Mesendoderm (in vitro differentiated cells): Measurements from ENCODE around the gene JAKMIP1.

ENCODE experiments used
- DNase-seq: peaks from one replicate; pipeline ENCODE4 v3.0.0; 2013
- H2AK5ac ChIP-seq: 2 replicates; pipeline ENCODE4 v1.6.1; 2013; ENCODE audit warnings: low read length, inconsistent platforms
- H2BK120ac ChIP-seq: 2 replicates; pipeline ENCODE4 v1.6.1; 2013; ENCODE audit warnings: low read depth, mild to moderate bottlenecking, low read length, moderate library complexity, mixed read lengths
- H2BK15ac ChIP-seq: replicated peaks from 2 replicates; pipeline ENCODE4 v1.6.1; 2013; ENCODE audit warnings: low read depth, mild to moderate bottlenecking, moderate library complexity
- H2BK5ac ChIP-seq: 2 replicates; pipeline ENCODE4 v1.6.1; 2013; ENCODE audit warnings: low read length, inconsistent platforms
- H3K18ac ChIP-seq: 2 replicates; pipeline ENCODE4 v1.6.1; 2013; ENCODE audit warnings: mild to moderate bottlenecking, low read length, mixed read lengths
- H3K23ac ChIP-seq: one replicate; pipeline ENCODE4 v1.6.1; 2013; ENCODE audit warnings: low read length
- H3K27ac ChIP-seq: 2 replicates; pipeline ENCODE4 v1.5.1; 2013; ENCODE audit warnings: low read depth, mild to moderate bottlenecking, inconsistent platforms, low read length, moderate library complexity
- H3K27me3 ChIP-seq: 2 replicates; pipeline ENCODE4 v1.6.1; 2013; ENCODE audit warnings: low read length, control low read depth, mild to moderate bottlenecking, inconsistent platforms; ENCODE audit not compliant: insufficient read depth, poor library complexity
- H3K36me3 ChIP-seq: 2 replicates; pipeline ENCODE4 v1.6.1; 2013; ENCODE audit warnings: low read length, inconsistent platforms; ENCODE audit not compliant: control insufficient read depth, insufficient read depth
- H3K4ac ChIP-seq: one replicate; pipeline ENCODE4 v1.6.1; 2013; ENCODE audit warnings: low read depth, mild to moderate bottlenecking, low read length, moderate library complexity
- H3K4me1 ChIP-seq: 2 replicates; pipeline ENCODE4 v1.6.1; 2013; ENCODE audit warnings: low read depth, low read length, inconsistent platforms; ENCODE audit not compliant: control insufficient read depth
- H3K4me2 ChIP-seq: 2 replicates; pipeline ENCODE4 v1.6.1; 2013; ENCODE audit warnings: low read length
- H3K4me3 ChIP-seq: 2 replicates; pipeline ENCODE4 v1.5.1; 2013; ENCODE audit warnings: mild to moderate bottlenecking, low read length
- H3K56ac ChIP-seq: one replicate; pipeline ENCODE4 v1.6.1; 2013; ENCODE audit warnings: low read length
- H3K79me1 ChIP-seq: 2 replicates; pipeline ENCODE4 v1.6.1; 2013; ENCODE audit warnings: low read length, inconsistent platforms
- H3K79me2 ChIP-seq: 2 replicates; pipeline ENCODE4 v1.6.1; 2013; ENCODE audit warnings: mild to moderate bottlenecking, low read length; ENCODE audit not compliant: control insufficient read depth, insufficient read depth
- H3K9ac ChIP-seq: 2 replicates; pipeline ENCODE4 v1.6.1; 2013; ENCODE audit warnings: low read length, inconsistent platforms
- H4K5ac ChIP-seq: one replicate; pipeline ENCODE4 v1.6.1; 2013; ENCODE audit warnings: low read length
- H4K8ac ChIP-seq: one replicate; pipeline ENCODE4 v1.6.1; 2013; ENCODE audit warnings: low read depth, mild to moderate bottlenecking, control low read depth, low read length, moderate library complexity
- WGBS: extraction: QIAGEN DNeasy Blood & Tissue Kit; methylation state at CpG from one replicate; pipeline ENCODE4 v1.1.7; 2013; ENCODE audit warnings: low lambda C conversion rate, missing lambda C conversion rate; ENCODE audit not compliant: insufficient coverage; ENCODE audit errors: extremely low coverage; 5-methylcytosine and 5-hydroxymethylcytosine counted together

Gene JAKMIP1

GRCh38 chr4:6113641-6114040 lies 86.7 kb downstream of the JAKMIP1 start:
- Histone ChIP-seq H3K56ac (no peak overlapping the region), H3K4me1 (peaks cover 12% of the 10 kb centered on the region), H2AK5ac (peak overlapping the region; percentile 24), H3K79me1 (no peaks in the 10 kb centered on the region), H3K18ac (no peak overlapping the region), H3K4me2 (no peak overlapping the region), H3K4me3 (no peak overlapping the region), H2BK120ac (no peak overlapping the region), H4K5ac (no peak overlapping the region), H2BK15ac (no peak overlapping the region), H3K23ac (no peak overlapping the region), H2BK5ac (no peak overlapping the region), H3K79me2 (no peaks in the 10 kb centered on the region), H3K27me3 (no peaks in the 10 kb centered on the region), H4K8ac (no peak overlapping the region), H3K9ac (no peak overlapping the region), H3K36me3 (no peaks in the 10 kb centered on the region), H3K27ac (no peak overlapping the region), H3K4ac (peak overlapping the region; percentile 39)
- no CpG with 5 or more reads among the region's 12 CpGs for WGBS
- no peak for DNase-seq

GRCh38 chr4:6112606-6113290 lies 87.6 kb downstream of the JAKMIP1 start:
- peak overlapping the region; percentile 20 for H2AK5ac ChIP-seq
- no peak overlapping the region for H3K9ac ChIP-seq
- H3K4ac ChIP-seq, result no peak overlapping the region
- no peaks in the 10 kb centered on the region for H3K79me1 ChIP-seq
- H3K4me1 ChIP-seq, result peaks cover 9% of the 10 kb centered on the region
- H3K36me3 ChIP-seq, result no peaks in the 10 kb centered on the region
- H4K5ac ChIP-seq, result no peak overlapping the region
- WGBS, result no CpG with 5 or more reads among the region's 26 CpGs
- no peak overlapping the region for H3K4me2 ChIP-seq
- no peak overlapping the region for H3K18ac ChIP-seq
- no peak overlapping the region for H3K27ac ChIP-seq
- H3K27me3 ChIP-seq, result no peaks in the 10 kb centered on the region
- H2BK120ac ChIP-seq, result no peak overlapping the region
- H3K4me3 ChIP-seq, result no peak overlapping the region
- H2BK5ac ChIP-seq, result no peak overlapping the region
- no peak overlapping the region for H2BK15ac ChIP-seq
- H4K8ac ChIP-seq, result no peak overlapping the region
- H3K79me2 ChIP-seq, result no peaks in the 10 kb centered on the region
- DNase-seq, result no peak
- H3K23ac ChIP-seq, result no peak overlapping the region
- H3K56ac ChIP-seq, result no peak overlapping the region

GRCh38 chr4:6111354-6111960 lies 88.9 kb downstream of the JAKMIP1 start:
- Histone ChIP-seq H2BK15ac (no peak overlapping the region), H3K23ac (no peak overlapping the region)

GRCh38 chr4:6110681-6111353 lies 89.5 kb downstream of the JAKMIP1 start:
- Histone ChIP-seq H2BK15ac (no peak overlapping the region), H2BK5ac (no peak overlapping the region), H3K4me3 (no peak overlapping the region), H3K4me1 (no peaks in the 10 kb centered on the region), H3K27ac (no peak overlapping the region), H4K5ac (no peak overlapping the region), H3K23ac (no peak overlapping the region), H3K4ac (no peak overlapping the region), H3K36me3 (no peaks in the 10 kb centered on the region), H2BK120ac (no peak overlapping the region), H3K4me2 (no peak overlapping the region), H3K18ac (no peak overlapping the region), H3K79me1 (no peaks in the 10 kb centered on the region), H3K27me3 (no peaks in the 10 kb centered on the region), H3K9ac (no peak overlapping the region), H4K8ac (no peak overlapping the region), H2AK5ac (peak overlapping the region; percentile 92), H3K56ac (no peak overlapping the region), H3K79me2 (no peaks in the 10 kb centered on the region)
- DNase-seq, result no peak
- WGBS, result no CpG with 5 or more reads among the region's 8 CpGs

More at GRCh38 chr4:6111354-6111960, 88.9 kb downstream of the JAKMIP1 start:
- peak overlapping the region; percentile 50 for H3K4ac ChIP-seq
- no peaks in the 10 kb centered on the region for H3K27me3 ChIP-seq
- no CpG with 5 or more reads among the region's 7 CpGs for WGBS
- peak overlapping the region; percentile 4 for H3K56ac ChIP-seq
- no peak overlapping the region for H2BK120ac ChIP-seq
- no peak overlapping the region for H4K8ac ChIP-seq
- H3K36me3 ChIP-seq, result no peaks in the 10 kb centered on the region
- no peak overlapping the region for H3K4me3 ChIP-seq
- peaks cover 3% of the 10 kb centered on the region for H3K4me1 ChIP-seq
- no peak overlapping the region for H2BK5ac ChIP-seq
- peak overlapping the region; percentile 43 for H2AK5ac ChIP-seq
- H3K4me2 ChIP-seq, result no peak overlapping the region
- no peak overlapping the region for H3K9ac ChIP-seq
- H3K27ac ChIP-seq, result no peak overlapping the region
- H4K5ac ChIP-seq, result no peak overlapping the region
- no peaks in the 10 kb centered on the region for H3K79me2 ChIP-seq
- DNase-seq, result no peak
- no peak overlapping the region for H3K18ac ChIP-seq
- no peaks in the 10 kb centered on the region for H3K79me1 ChIP-seq

- no peak overlapping the region for H4K8ac ChIP-seq
- no peaks in the 10 kb centered on the region for H3K4me1 ChIP-seq
- no peaks in the 10 kb centered on the region for H3K79me1 ChIP-seq
- peak; percentile 88 for DNase-seq
- H3K4me2 ChIP-seq, result no peak overlapping the region
- WGBS, result no CpG with 5 or more reads among the region's 13 CpGs
- H3K18ac ChIP-seq, result peak overlapping the region; percentile 24
- no peak overlapping the region for H3K4me3 ChIP-seq
- H2BK15ac ChIP-seq, result no peak overlapping the region
- no peaks in the 10 kb centered on the region for H3K36me3 ChIP-seq
- H3K56ac ChIP-seq, result peak overlapping the region; percentile 49
- no peak overlapping the region for H3K23ac ChIP-seq
- H3K4ac ChIP-seq, result no peak overlapping the region
- no peaks in the 10 kb centered on the region for H3K79me2 ChIP-seq
- H2BK5ac ChIP-seq, result no peak overlapping the region
- no peak overlapping the region for H4K5ac ChIP-seq
- no peak overlapping the region for H3K27ac ChIP-seq
- no peak overlapping the region for H3K9ac ChIP-seq
- no peaks in the 10 kb centered on the region for H3K27me3 ChIP-seq
- no peak overlapping the region for H2BK120ac ChIP-seq
- peak overlapping the region; percentile 92 for H2AK5ac ChIP-seq
Measured at GRCh38 chr4:6109842-6110560, 90.3 kb downstream of the JAKMIP1 start.
